Parathyroid adenoma (tissue), 2 donors: ENCODE measurements around the gene OR4C13.
"Not testable (repeated sequence)": the region's sequence is repeated elsewhere in the genome, so short reads cannot be mapped to it uniquely, and the experiment has no call there.

Source experiments
- H2AFZ ChIP-seq: fragments of 300-600 bp; sonication (generic); one replicate; pipeline ENCODE4 v1.7.0; 2017; ENCODE audit warnings: antibody characterized with exemption, mild to moderate bottlenecking
- H3K27ac ChIP-seq: fragments of 300-600 bp; sonication (generic); one replicate; pipeline ENCODE4 v1.7.0; 2017
- H3K27me3 ChIP-seq: fragments of 300-600 bp; sonication (generic); one replicate; pipeline ENCODE4 v1.7.0; 2017; ENCODE audit warnings: low read length; ENCODE audit not compliant: control insufficient read depth, insufficient read depth
- H3K36me3 ChIP-seq: fragments of 300-600 bp; sonication (generic); one replicate; pipeline ENCODE4 v1.7.0; 2017; ENCODE audit warnings: low read length; ENCODE audit not compliant: control insufficient read depth, insufficient read depth
- H3K4me1 ChIP-seq: fragments of 300-600 bp; sonication (generic); one replicate; pipeline ENCODE4 v1.7.0; 2017; ENCODE audit warnings: control low read depth
- H3K4me2 ChIP-seq: fragments of 300-600 bp; sonication (generic); one replicate; pipeline ENCODE4 v1.7.0; 2017; ENCODE audit warnings: low read length
- H3K4me3 ChIP-seq: fragments of 300-600 bp; sonication (generic); one replicate; pipeline ENCODE4 v1.7.0; 2017; ENCODE audit warnings: low read depth, low read length
- H3K79me2 ChIP-seq: fragments of 300-600 bp; sonication (generic); one replicate; pipeline ENCODE4 v1.7.0; 2017; ENCODE audit warnings: control low read depth
- H3K9ac ChIP-seq: fragments of 300-600 bp; sonication (generic); one replicate; pipeline ENCODE4 v1.7.0; 2017; ENCODE audit warnings: mild to moderate bottlenecking
- H3K9me3 ChIP-seq: fragments of 300-600 bp; sonication (generic); one replicate; pipeline ENCODE4 v1.7.0; 2017; ENCODE audit warnings: low read length; ENCODE audit not compliant: control insufficient read depth
- CTCF ChIP-seq: fragments of 300-600 bp; sonication (generic); IDR thresholded peaks from one replicate; pipeline ENCODE4 v1.7.0; 2017; ENCODE audit warnings: antibody characterized with exemption, mild to moderate bottlenecking
- donor health status: primary hyperparathyroidism.

The OR4C13 gene

GRCh38 chr11:49952091-49952490 lies at the start of gene OR4C13:
Gene OR4C13 (plus strand): TSS chr11:49952391. CDS start chr11:49952423, 32 bp downstream.
- Histone ChIP-seq H3K79me2 (no peaks in the 10 kb centered on the region), H3K9me3 (no peaks in the 10 kb centered on the region), H3K9ac (no peak within 1 kb of the TSS), H3K36me3 (no peaks in the 10 kb centered on the region), H3K4me3 (no peak within 1 kb of the TSS), H2AFZ (no peak within 1 kb of the TSS), H3K4me2 (no peak within 1 kb of the TSS), H3K27me3 (no peaks in the 10 kb centered on the region), H3K27ac (no peak within 1 kb of the TSS), H3K4me1 (no peaks in the 10 kb centered on the region)
- no peak for TF ChIP-seq CTCF

- not testable (repeated sequence) for H3K9me3 ChIP-seq, H3K4me1 ChIP-seq, H3K36me3 ChIP-seq, H3K27me3 ChIP-seq, H3K27ac ChIP-seq, H3K79me2 ChIP-seq, H3K9ac ChIP-seq, H3K4me3 ChIP-seq, H2AFZ ChIP-seq, H3K4me2 ChIP-seq
These were observed 40.7 kb upstream of the OR4C13 start for GRCh38 chr11:49911516-49911915.

- H3K27me3 ChIP-seq, H3K4me1 ChIP-seq, H3K36me3 ChIP-seq, H3K79me2 ChIP-seq, H3K4me2 ChIP-seq, H2AFZ ChIP-seq, H3K27ac ChIP-seq, H3K9me3 ChIP-seq, H3K9ac ChIP-seq, H3K4me3 ChIP-seq: not testable (repeated sequence)
These were observed 3.5 kb upstream of the OR4C13 start for GRCh38 chr11:49948701-49949100.

GRCh38 chr11:49973439-49973838 lies 21.2 kb downstream of the OR4C13 start:
- not testable (repeated sequence) for H3K9me3 ChIP-seq, H3K36me3 ChIP-seq, H3K9ac ChIP-seq, H3K79me2 ChIP-seq, H3K4me3 ChIP-seq, H2AFZ ChIP-seq, H3K27me3 ChIP-seq, H3K4me1 ChIP-seq, H3K27ac ChIP-seq, H3K4me2 ChIP-seq

GRCh38 chr11:49982435-49982834 lies 30.2 kb downstream of the OR4C13 start, which contains the start of gene OR4C12:
Gene OR4C12 (minus strand): TSS chr11:49982535. CDS start chr11:49982501, 34 bp downstream.
- H3K79me2 ChIP-seq, H3K27me3 ChIP-seq, H3K9ac ChIP-seq, H3K4me2 ChIP-seq, H3K36me3 ChIP-seq, H3K4me1 ChIP-seq, H3K9me3 ChIP-seq, H2AFZ ChIP-seq, H3K27ac ChIP-seq, H3K4me3 ChIP-seq: not testable (repeated sequence)

- Histone ChIP-seq H3K4me3 (no peak overlapping the region), H2AFZ (no peak overlapping the region), H3K4me2 (no peak overlapping the region), H3K27me3 (no peaks in the 10 kb centered on the region), H3K4me1 (no peaks in the 10 kb centered on the region), H3K79me2 (no peaks in the 10 kb centered on the region), H3K9me3 (no peaks in the 10 kb centered on the region), H3K9ac (no peak overlapping the region), H3K27ac (no peak overlapping the region), H3K36me3 (no peaks in the 10 kb centered on the region)
- no peak for TF ChIP-seq CTCF
These were observed 43.4 kb downstream of the OR4C13 start for GRCh38 chr11:49995565-49995964.
